Measurements from ENCODE around the gene BLMH. TPM values are rescaled to one million over a fixed set of nuclear protein-coding genes. Genes with fewer than 3 reads are reported as not detected.
"Not testable (repeated sequence)": the region's sequence is repeated elsewhere in the genome, so short reads cannot be mapped to it uniquely, and the experiment has no call there.

The BLMH gene
- total and polyA plus RNA-seq, 3 experiments from 2014 or later: 28.3 to 68.0 (median 67.1) TPM

DNA sequence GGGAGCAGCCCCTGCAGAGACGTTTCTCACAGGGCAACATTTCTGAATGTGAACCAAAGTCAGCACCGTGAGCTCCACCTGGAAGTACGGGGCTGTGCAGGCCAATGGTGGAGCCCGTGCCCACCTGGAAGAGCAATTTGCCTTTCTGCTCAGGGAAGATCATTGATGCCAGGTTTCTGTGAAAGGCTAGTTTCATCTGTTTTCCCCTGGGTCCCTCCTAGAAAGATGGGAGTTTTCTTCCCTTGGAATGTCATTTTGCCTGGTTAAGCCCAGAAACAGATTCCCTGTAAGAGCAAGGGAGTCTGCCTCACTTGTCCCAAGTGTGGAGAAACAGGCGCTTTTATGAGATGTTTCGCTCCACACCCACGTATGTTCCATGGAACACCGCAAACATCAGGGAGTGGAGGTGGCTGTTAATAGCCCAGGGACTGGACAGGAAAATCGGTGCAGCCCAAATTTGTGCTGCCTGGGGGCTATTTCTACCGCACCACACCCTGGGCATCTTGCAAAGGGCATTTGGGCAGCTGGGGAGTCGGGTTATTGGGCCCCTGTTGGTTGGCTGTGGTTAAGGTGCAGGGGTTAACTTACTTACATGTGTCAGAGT lies 58.8 kb downstream of the BLMH start:
- no peaks in the 10 kb centered on the region for H3K36me3 ChIP-seq (ENCODE audit: insufficient read depth, low read length)
- H3K4me1 ChIP-seq (ENCODE audit: insufficient read depth, low read length): peaks cover 8% of the 10 kb centered on the region
- H3K4me1 Mint-ChIP-seq: peaks cover 15 to 25% (median 17%) of the 10 kb centered on the region in 3 donors
- H3K27me3 ChIP-seq (ENCODE audit: insufficient read depth, low read length, poor library complexity, severe bottlenecking): peaks cover 42% of the 10 kb centered on the region
- no peak overlapping the region for H3K4me3 Mint-ChIP-seq
- no peaks in the 10 kb centered on the region for H3K36me3 Mint-ChIP-seq
- H3K27ac ChIP-seq (ENCODE audit: low read depth, low read length): no peak overlapping the region
- ChIA-PET POLR2A (no interaction called here), CTCF (no interaction called here)
- H3K27me3 Mint-ChIP-seq: peaks cover 45 to 74% of the 10 kb centered on the region in 2 donors
- DNase-seq: no peak
- H3K9me3 ChIP-seq (ENCODE audit: low read length): no peaks in the 10 kb centered on the region
- no peak overlapping the region for H3K4me3 ChIP-seq (ENCODE audit: low read length)
- H3K27ac Mint-ChIP-seq: no peak overlapping the region
- H3K9me3 Mint-ChIP-seq: no peaks in the 10 kb centered on the region

DNA sequence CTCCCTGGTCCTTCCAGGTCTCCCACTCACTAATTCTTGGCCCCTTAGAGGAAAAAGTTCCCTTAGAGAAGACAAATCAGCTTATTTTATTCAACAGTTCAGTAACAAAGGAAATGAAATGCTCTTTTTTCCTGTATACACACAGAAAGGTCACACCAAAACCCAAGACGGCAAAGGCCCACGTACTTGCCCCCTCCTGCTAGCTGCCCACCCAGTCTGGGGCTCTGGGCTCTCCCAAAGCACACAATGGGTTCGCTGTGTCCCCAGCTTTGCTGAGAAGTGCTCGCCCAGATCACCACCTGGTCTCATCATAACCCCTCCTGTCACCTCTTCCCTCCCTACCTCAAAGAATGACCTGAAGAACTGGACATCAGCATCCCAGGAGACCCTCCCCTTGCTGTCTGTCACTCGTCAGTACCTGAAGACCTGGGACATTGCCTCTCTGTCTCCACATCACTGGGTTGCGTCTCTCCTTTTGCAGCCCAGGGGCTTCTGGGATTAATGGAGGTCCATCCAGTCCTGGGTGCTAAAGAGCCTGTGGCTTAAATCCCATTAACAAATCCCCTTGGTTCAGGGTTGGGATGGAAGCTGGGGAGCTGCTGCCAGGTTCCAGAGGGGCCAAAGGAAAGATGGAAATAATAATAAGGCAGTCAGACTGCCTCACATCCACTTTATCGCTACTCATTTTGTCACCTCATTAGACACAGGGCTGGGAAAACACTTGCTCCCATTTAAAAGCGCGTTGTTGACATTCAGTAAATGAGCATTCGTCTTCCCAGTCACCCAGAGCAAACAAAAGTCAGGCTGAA lies 59.5 kb downstream of the BLMH start:
- H3K4me1 ChIP-seq (ENCODE audit: insufficient read depth, low read length): peaks cover 8% of the 10 kb centered on the region
- H3K27ac ChIP-seq (ENCODE audit: low read depth, low read length): no peak overlapping the region
- no peak overlapping the region for H3K27ac Mint-ChIP-seq
- no peaks in the 10 kb centered on the region for H3K36me3 ChIP-seq (ENCODE audit: insufficient read depth, low read length)
- ChIA-PET CTCF (no interaction called here), POLR2A (no interaction called here)
- H3K9me3 ChIP-seq (ENCODE audit: low read length): no peaks in the 10 kb centered on the region
- DNase-seq: no peak
- H3K36me3 Mint-ChIP-seq: no peaks in the 10 kb centered on the region
- peaks cover 35% of the 10 kb centered on the region for H3K27me3 ChIP-seq (ENCODE audit: insufficient read depth, low read length, poor library complexity, severe bottlenecking)
- no peak overlapping the region for H3K4me3 ChIP-seq (ENCODE audit: low read length)
- peaks cover 13 to 19% (median 17%) of the 10 kb centered on the region in 3 donors for H3K4me1 Mint-ChIP-seq
- peaks cover 41 to 69% of the 10 kb centered on the region in 2 donors for H3K27me3 Mint-ChIP-seq
- no peaks in the 10 kb centered on the region for H3K9me3 Mint-ChIP-seq
- H3K4me3 Mint-ChIP-seq: no peak overlapping the region

DNA sequence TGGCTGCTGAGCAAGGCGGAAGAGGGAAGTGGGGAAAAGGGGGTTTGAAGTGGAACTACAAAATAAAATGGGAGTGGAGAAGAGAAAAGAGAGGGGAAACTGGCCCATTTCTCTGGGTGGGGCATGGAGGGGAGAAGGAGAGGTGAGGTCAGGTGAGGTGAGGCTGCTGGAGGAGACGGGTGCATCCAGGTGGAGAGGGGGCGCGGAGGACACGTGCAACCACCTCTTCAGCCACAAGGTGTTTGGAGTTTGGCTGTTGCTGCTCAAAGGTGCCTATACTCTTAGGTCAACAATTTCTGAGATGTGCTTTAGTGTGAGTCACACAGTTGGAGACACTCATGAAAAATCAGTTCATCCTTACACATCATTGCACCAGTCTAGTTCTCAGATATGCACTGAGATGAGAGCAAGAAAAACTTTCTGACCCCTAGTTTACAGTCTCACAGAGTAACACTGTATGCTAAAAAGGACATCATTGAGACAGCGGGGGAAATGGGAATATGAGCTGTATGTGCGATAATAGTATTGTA lies 61.1 kb downstream of the BLMH start:
- H3K27ac Mint-ChIP-seq: no peak overlapping the region
- Histone ChIP-seq H3K4me3 (ENCODE audit: low read length) (no peak overlapping the region), H3K9me3 (ENCODE audit: low read length) (no peaks in the 10 kb centered on the region), H3K27me3 (ENCODE audit: insufficient read depth, low read length, poor library complexity, severe bottlenecking) (peaks cover 29% of the 10 kb centered on the region), H3K4me1 (ENCODE audit: insufficient read depth, low read length) (peaks cover under 1% of the 10 kb centered on the region), H3K36me3 (ENCODE audit: insufficient read depth, low read length) (no peaks in the 10 kb centered on the region), H3K27ac (ENCODE audit: low read depth, low read length) (no peak overlapping the region)
- ChIA-PET CTCF (no interaction called here), POLR2A (no interaction called here)
- H3K4me3 Mint-ChIP-seq: no peak overlapping the region
- H3K27me3 Mint-ChIP-seq: peaks cover 33 to 65% of the 10 kb centered on the region in 2 donors
- no peaks in the 10 kb centered on the region for H3K9me3 Mint-ChIP-seq
- peaks cover 6 to 9% (median 7%) of the 10 kb centered on the region in 3 donors for H3K4me1 Mint-ChIP-seq
- H3K36me3 Mint-ChIP-seq: no peaks in the 10 kb centered on the region
- DNase-seq: no peak

DNA sequence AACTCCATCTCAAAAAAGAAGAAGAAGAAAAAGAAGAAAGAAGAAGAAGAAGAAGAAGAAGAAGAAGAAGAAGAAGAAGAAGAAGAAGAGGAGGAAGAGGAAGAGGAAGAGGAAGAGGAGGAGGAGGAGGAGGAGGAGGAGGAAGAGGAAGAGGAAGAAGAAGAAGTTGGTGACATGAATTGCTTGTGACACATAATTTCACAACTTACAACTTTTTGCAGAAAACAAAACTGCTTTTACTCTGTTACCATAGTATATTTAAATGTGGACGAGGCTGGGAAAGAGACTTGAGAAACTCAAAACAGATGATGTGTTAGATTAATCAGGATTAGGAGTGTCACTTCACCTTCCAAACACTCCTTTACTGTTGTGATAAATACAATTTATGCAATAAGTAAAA lies 61.7 kb downstream of the BLMH start:
- H3K9me3 Mint-ChIP-seq; H3K36me3 ChIP-seq (ENCODE audit: insufficient read depth, low read length); H3K4me1 ChIP-seq (ENCODE audit: insufficient read depth, low read length); H3K4me1 Mint-ChIP-seq; DNase-seq; CTCF ChIA-PET; POLR2A ChIA-PET; H3K9me3 ChIP-seq (ENCODE audit: low read length); H3K27ac Mint-ChIP-seq; H3K27ac ChIP-seq (ENCODE audit: low read depth, low read length); H3K36me3 Mint-ChIP-seq; H3K4me3 Mint-ChIP-seq; H3K4me3 ChIP-seq (ENCODE audit: low read length): not testable (repeated sequence)
- H3K27me3 Mint-ChIP-seq: peaks cover 31 to 68% of the 10 kb centered on the region in 2 donors
- H3K27me3 ChIP-seq (ENCODE audit: insufficient read depth, low read length, poor library complexity, severe bottlenecking): peaks cover 25% of the 10 kb centered on the region

DNA sequence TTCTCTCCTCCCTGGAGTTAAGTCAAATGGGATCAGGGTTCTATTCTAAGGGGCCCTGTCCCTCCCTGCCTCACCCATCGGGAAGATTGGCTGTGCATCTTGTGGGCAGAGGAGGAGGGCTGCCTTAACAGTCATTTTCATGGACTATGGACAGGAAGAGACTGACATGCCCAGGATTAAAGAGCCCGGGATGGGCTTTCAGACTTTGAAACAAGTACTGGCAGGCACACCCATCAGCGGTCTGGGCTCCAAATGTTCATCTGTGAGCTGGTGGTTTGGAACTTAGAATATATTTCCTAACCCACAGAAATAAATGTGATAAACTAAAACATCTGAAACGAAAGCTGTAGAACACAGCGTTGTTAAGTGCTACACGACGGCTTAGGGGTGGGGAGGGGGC lies 62.7 kb downstream of the BLMH start:
- DNase-seq: no peak
- Mint-ChIP-seq H3K27me3 (peaks cover 25 to 61% of the 10 kb centered on the region in 2 donors), H3K4me1 (no peaks in the 10 kb centered on the region), H3K27ac (no peak overlapping the region), H3K4me3 (no peak overlapping the region), H3K36me3 (no peaks in the 10 kb centered on the region), H3K9me3 (no peaks in the 10 kb centered on the region)
- Histone ChIP-seq H3K27ac (ENCODE audit: low read depth, low read length) (no peak overlapping the region), H3K4me3 (ENCODE audit: low read length) (no peak overlapping the region), H3K36me3 (ENCODE audit: insufficient read depth, low read length) (no peaks in the 10 kb centered on the region), H3K27me3 (ENCODE audit: insufficient read depth, low read length, poor library complexity, severe bottlenecking) (peaks cover 17% of the 10 kb centered on the region), H3K4me1 (ENCODE audit: insufficient read depth, low read length) (no peaks in the 10 kb centered on the region), H3K9me3 (ENCODE audit: low read length) (no peaks in the 10 kb centered on the region)
- ChIA-PET POLR2A (no interaction called here), CTCF (no interaction called here)

DNA sequence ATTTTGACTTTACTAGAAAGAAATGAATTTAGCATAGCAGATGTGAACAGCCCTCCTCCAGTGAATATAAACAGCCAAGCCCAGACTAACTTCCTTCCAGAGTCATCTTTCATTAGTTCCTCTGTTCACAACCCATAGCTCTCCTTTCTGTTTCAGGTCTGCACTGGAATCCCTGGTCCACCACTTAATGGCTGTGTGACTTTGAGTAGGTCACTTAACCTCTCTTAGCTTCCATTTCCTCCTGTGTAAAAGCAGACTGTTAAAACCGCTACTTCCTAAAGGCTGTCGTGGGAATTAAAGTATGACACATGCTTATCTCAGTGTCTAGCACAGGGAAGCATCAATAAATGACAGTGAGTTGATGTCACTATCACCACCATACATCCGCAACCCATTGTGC lies 63.7 kb downstream of the BLMH start:
- H3K4me1 ChIP-seq (ENCODE audit: insufficient read depth, low read length): no peaks in the 10 kb centered on the region
- H3K9me3 ChIP-seq (ENCODE audit: low read length): no peaks in the 10 kb centered on the region
- H3K27me3 ChIP-seq (ENCODE audit: insufficient read depth, low read length, poor library complexity, severe bottlenecking): peaks cover 7% of the 10 kb centered on the region
- no peak overlapping the region for H3K4me3 ChIP-seq (ENCODE audit: low read length)
- DNase-seq: no peak
- H3K36me3 ChIP-seq (ENCODE audit: insufficient read depth, low read length): no peaks in the 10 kb centered on the region
- Mint-ChIP-seq H3K27me3 (peaks cover 17 to 51% of the 10 kb centered on the region in 2 donors), H3K4me1 (no peaks in the 10 kb centered on the region), H3K36me3 (no peaks in the 10 kb centered on the region), H3K9me3 (no peaks in the 10 kb centered on the region), H3K4me3 (no peak overlapping the region), H3K27ac (peak overlapping the region in 1 of 8 donors; percentile 24)
- ChIA-PET POLR2A (no interaction called here), CTCF (no interaction called here)
- H3K27ac ChIP-seq (ENCODE audit: low read depth, low read length): no peak overlapping the region

DNA sequence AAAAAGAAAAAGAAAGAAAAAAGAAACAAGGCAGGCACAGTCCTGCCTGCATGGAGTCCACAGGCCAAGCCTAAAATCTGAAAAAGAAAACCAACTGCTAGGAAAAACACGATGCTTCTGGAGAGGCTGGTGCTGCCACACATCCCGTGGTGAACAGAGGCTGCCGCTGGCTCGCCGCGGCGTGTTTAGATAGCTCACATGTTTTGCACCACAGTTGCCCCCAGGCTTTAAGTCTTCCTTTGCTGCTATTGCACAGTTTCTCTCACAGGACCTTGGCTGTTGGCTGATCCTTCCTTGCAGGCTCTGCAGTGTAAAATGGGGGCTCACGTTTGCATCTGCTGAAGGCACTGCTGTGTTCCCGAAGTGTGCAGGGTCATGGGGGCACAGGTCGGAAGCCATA lies 64.9 kb downstream of the BLMH start:
- Histone ChIP-seq H3K4me3 (ENCODE audit: low read length) (no peak overlapping the region), H3K4me1 (ENCODE audit: insufficient read depth, low read length) (no peaks in the 10 kb centered on the region), H3K27me3 (ENCODE audit: insufficient read depth, low read length, poor library complexity, severe bottlenecking) (peaks cover 7% of the 10 kb centered on the region), H3K9me3 (ENCODE audit: low read length) (no peaks in the 10 kb centered on the region), H3K36me3 (ENCODE audit: insufficient read depth, low read length) (no peaks in the 10 kb centered on the region), H3K27ac (ENCODE audit: low read depth, low read length) (no peak overlapping the region)
- POLR2A ChIA-PET: no interaction called here
- no peak overlapping the region for H3K4me3 Mint-ChIP-seq
- CTCF ChIA-PET: no interaction called here
- H3K27me3 Mint-ChIP-seq: peaks cover 8 to 40% of the 10 kb centered on the region in 2 donors
- no peaks in the 10 kb centered on the region for H3K9me3 Mint-ChIP-seq
- peaks cover 0 to under 1% (median 0%) of the 10 kb centered on the region in 3 donors for H3K36me3 Mint-ChIP-seq
- DNase-seq: no peak
- no peaks in the 10 kb centered on the region for H3K4me1 Mint-ChIP-seq
- H3K27ac Mint-ChIP-seq: peak overlapping the region in 1 of 8 donors; percentile 23

DNA sequence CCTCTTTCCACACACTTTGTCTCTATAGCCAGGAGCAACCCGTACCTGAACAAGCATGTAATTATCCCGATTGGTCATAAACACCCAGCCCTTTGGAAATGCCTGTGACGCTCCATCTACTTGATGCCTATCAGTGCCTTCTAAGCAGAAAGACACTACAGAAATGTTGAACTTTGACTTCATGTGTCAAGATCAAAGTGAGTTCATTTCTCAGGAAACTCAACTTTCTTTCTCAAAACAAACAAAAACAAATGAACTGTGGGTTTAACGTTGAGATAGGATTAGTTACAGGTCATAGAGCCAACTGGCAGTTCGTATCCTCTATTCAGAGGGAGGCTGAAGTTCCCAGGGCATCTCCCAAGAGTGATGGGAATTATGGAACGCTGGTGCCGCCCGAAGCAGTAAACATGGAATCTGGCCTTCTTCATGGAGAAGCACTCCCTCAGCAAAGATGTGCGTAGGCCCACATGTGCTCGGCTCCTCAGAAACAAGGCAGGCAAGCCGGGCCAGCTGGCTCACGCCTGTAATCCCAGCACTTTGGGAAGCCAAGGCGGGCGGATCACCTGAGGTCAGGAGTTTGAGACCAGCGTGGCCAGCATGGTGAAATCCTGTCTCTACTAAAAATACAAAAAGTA lies 65.7 kb downstream of the BLMH start:
- Mint-ChIP-seq H3K36me3 (peaks cover 0 to 3% (median 0%) of the 10 kb centered on the region in 3 donors), H3K27me3 (peaks cover 8 to 37% of the 10 kb centered on the region in 2 donors), H3K27ac (no peak overlapping the region), H3K9me3 (no peaks in the 10 kb centered on the region), H3K4me1 (no peaks in the 10 kb centered on the region), H3K4me3 (no peak overlapping the region)
- no peak for DNase-seq
- H3K9me3 ChIP-seq (ENCODE audit: low read length): no peaks in the 10 kb centered on the region
- H3K27ac ChIP-seq (ENCODE audit: low read depth, low read length): no peak overlapping the region
- no peak overlapping the region for H3K4me3 ChIP-seq (ENCODE audit: low read length)
- H3K27me3 ChIP-seq (ENCODE audit: insufficient read depth, low read length, poor library complexity, severe bottlenecking): peaks cover 7% of the 10 kb centered on the region
- H3K36me3 ChIP-seq (ENCODE audit: insufficient read depth, low read length): no peaks in the 10 kb centered on the region
- ChIA-PET CTCF (no interaction called here), POLR2A (no interaction called here)
- no peaks in the 10 kb centered on the region for H3K4me1 ChIP-seq (ENCODE audit: insufficient read depth, low read length)
